HepG2 (cell line): ENCODE results near the gene ATRAID. TPM values are rescaled to one million over a fixed set of nuclear protein-coding genes. Genes with fewer than 3 reads are reported as not detected.

Source experiments
- ARNT2 ChIP-seq: sonication (generic); formaldehyde crosslinking; IDR thresholded peaks from 2 replicates; pipeline ENCODE4 v1.8.0; 2022; ENCODE audit warnings: mild to moderate bottlenecking, low read depth, missing genetic modification reagents, moderate library complexity
- BORCS8-MEF2B ChIP-seq: sonication (generic); formaldehyde crosslinking; IDR thresholded peaks from 2 replicates; pipeline ENCODE4 v1.8.0; 2022; ENCODE audit warnings: mild to moderate bottlenecking, missing genetic modification reagents
- CEBPG ChIP-seq: IDR thresholded peaks from 2 replicates; pipeline ENCODE4 v1.6.1; 2016
- HNRNPLL ChIP-seq: fragments of 200-400 bp; formaldehyde crosslinking; IDR thresholded peaks from 2 replicates; pipeline ENCODE4 v1.6.1; 2017; ENCODE audit warnings: mild to moderate bottlenecking, low read depth, low read length; ENCODE audit not compliant: poor library complexity, severe bottlenecking
- IRF2 ChIP-seq: IDR thresholded peaks from 2 replicates; pipeline ENCODE4 v1.6.1; 2018; ENCODE audit warnings: missing genetic modification reagents, missing compliant biosample characterization
- KLF12 ChIP-seq: sonication (generic); formaldehyde crosslinking; IDR thresholded peaks from 2 replicates; pipeline ENCODE4 v1.4.0; 2020; ENCODE audit warnings: missing genetic modification reagents, borderline replicate concordance
- KMT2B ChIP-seq: IDR thresholded peaks from 2 replicates; pipeline ENCODE4 v1.6.1; 2016; ENCODE audit warnings: missing genetic modification reagents, missing compliant biosample characterization
- MEIS2 ChIP-seq: sonication (generic); formaldehyde crosslinking; IDR thresholded peaks from 2 replicates; pipeline ENCODE4 v1.9.0; 2021; ENCODE audit warnings: mild to moderate bottlenecking, missing genetic modification reagents
- NCOA1 ChIP-seq: sonication (generic); formaldehyde crosslinking; IDR thresholded peaks from 2 replicates; pipeline ENCODE4 v1.9.0; 2021; ENCODE audit warnings: missing genetic modification reagents
- POLR2AphosphoS2 ChIP-seq: IDR thresholded peaks from 2 replicates; pipeline ENCODE4 v1.6.1; 2011; ENCODE audit warnings: low read depth, low read length, improper control_type of control experiment
- SP2 ChIP-seq: sonication (generic); formaldehyde crosslinking; IDR thresholded peaks from 2 replicates; pipeline ENCODE4 v1.5.1; 2020; ENCODE audit warnings: mild to moderate bottlenecking, missing genetic modification reagents
- TAF15 ChIP-seq: fragments of 200-400 bp; formaldehyde crosslinking; IDR thresholded peaks from one replicate; pipeline ENCODE4 v1.6.1; 2018; ENCODE audit warnings: mild to moderate bottlenecking, low read depth, low read length; ENCODE audit not compliant: poor library complexity, severe bottlenecking
- ZFP62 ChIP-seq: sonication (generic); formaldehyde crosslinking; IDR thresholded peaks from 2 replicates; pipeline ENCODE4 v1.4.0; 2020; ENCODE audit warnings: missing genetic modification reagents
- ZNF10 ChIP-seq: sonication (generic); formaldehyde crosslinking; IDR thresholded peaks from 2 replicates; pipeline ENCODE4 v1.4.0; 2020; ENCODE audit warnings: mild to moderate bottlenecking, low read depth, missing genetic modification reagents, borderline replicate concordance
- ZNF101 ChIP-seq: sonication (generic); formaldehyde crosslinking; IDR thresholded peaks from 2 replicates; pipeline ENCODE4 v1.4.0; 2020; ENCODE audit warnings: mild to moderate bottlenecking, low read depth, missing genetic modification reagents, borderline replicate concordance
- ZNF24 ChIP-seq: fragments of 450-650 bp; IDR thresholded peaks from 2 replicates; pipeline ENCODE4 v1.6.1; 2017; ENCODE audit warnings: antibody characterized with exemption, mild to moderate bottlenecking
- ZNF274 ChIP-seq: sonication (generic); formaldehyde crosslinking; IDR thresholded peaks from 2 replicates; pipeline ENCODE4 v1.5.1; 2020; ENCODE audit warnings: mild to moderate bottlenecking, missing genetic modification reagents
- ZNF282 ChIP-seq: fragments of 450-650 bp; IDR thresholded peaks from 2 replicates; pipeline ENCODE4 v1.6.1; 2018; ENCODE audit not compliant: partially characterized antibody
- ZNF326 ChIP-seq: sonication (generic); formaldehyde crosslinking; IDR thresholded peaks from 2 replicates; pipeline ENCODE4 v1.4.0; 2020; ENCODE audit warnings: missing genetic modification reagents, borderline replicate concordance
- ZNF605 ChIP-seq: sonication (generic); formaldehyde crosslinking; IDR thresholded peaks from 2 replicates; pipeline ENCODE4 v1.8.0; 2022; ENCODE audit warnings: mild to moderate bottlenecking, missing genetic modification reagents
- ZNF737 ChIP-seq: sonication (generic); formaldehyde crosslinking; IDR thresholded peaks from 2 replicates; pipeline ENCODE4 v1.5.0; 2020; ENCODE audit warnings: missing genetic modification reagents, mild to moderate bottlenecking, borderline replicate concordance
- polyA plus RNA-seq, 8 experiments: library from polyadenylated mRNA; depleted of rRNA in 3 of 8; stranded (reverse) in 7 of 8; unstranded in 1 of 8; fragments of >200 nt; fragmentation: Illumina TruSeq in 4 of 8; extraction: Trizol in 4 of 8; gene quantifications; 2 replicates each; pipeline versions ENCODE4 v1.2.1 to v1.2.3, GENCODE V29; 2011 to 2016; ENCODE audit warnings: low read depth in 4 of 8, missing spikeins in 1 of 8, mixed read lengths in 1 of 8; ENCODE audit not compliant: insufficient read depth in 1 of 8
- total RNA-seq, 5 experiments: library from RNA; depleted of rRNA; stranded (reverse); fragments of >200 nt; fragmentation: Illumina TruSeq; extraction: Trizol; gene quantifications; 2 replicates each; pipeline ENCODE4 v1.2.3, GENCODE V29; 2016; ENCODE audit warnings: low read depth in 1 of 5
- TF ChIP-seq, protein P1 (sequence below): sonication (generic); formaldehyde crosslinking; conservative IDR thresholded peaks from 2 replicates; pipeline ENCODE4 v1.8.1; 2023; ENCODE audit warnings: missing genetic modification reagents
- TF ChIP-seq, protein P2 (sequence below): sonication (generic); formaldehyde crosslinking; IDR thresholded peaks from 2 replicates; pipeline ENCODE4 v1.8.1; 2023; ENCODE audit warnings: missing genetic modification reagents, inconsistent platforms, borderline replicate concordance
- TF ChIP-seq, protein P3 (sequence below): IDR thresholded peaks from 2 replicates; pipeline ENCODE4 v1.6.1; 2016; ENCODE audit warnings: low read depth, missing genetic modification reagents, missing compliant biosample characterization

ATRAID gene
- total and polyA plus RNA-seq, 2 of the 13 experiments (the other 11 are each of a cell fraction or from before 2014, with no cell fraction given): 207 to 382 TPM

DNA sequence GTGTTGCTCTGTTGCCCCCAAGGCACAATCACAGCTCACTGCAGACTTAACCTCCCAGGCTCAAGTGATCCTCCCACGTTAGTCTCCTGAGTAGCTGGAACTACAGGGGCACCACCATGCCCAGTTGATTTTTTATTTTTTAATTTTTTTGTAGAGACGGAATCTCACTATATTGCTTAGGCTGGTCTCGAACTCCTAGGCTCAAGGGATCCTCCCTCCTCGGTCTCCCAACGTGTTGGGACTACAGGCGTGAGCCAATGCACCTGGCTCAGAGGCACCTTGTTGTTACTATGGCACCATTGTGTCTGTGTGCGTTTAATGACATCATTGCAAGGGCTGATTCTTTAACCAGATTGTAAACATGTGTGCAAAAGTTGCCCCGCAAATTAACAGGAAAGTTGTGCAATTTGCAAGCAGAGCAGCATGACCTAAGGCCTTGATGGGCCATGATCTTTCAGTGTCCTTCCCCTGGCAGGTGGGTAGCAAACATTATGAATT, 40.4 kb upstream of the ATRAID start (continued):
- TF ChIP-seq, protein P1, sequence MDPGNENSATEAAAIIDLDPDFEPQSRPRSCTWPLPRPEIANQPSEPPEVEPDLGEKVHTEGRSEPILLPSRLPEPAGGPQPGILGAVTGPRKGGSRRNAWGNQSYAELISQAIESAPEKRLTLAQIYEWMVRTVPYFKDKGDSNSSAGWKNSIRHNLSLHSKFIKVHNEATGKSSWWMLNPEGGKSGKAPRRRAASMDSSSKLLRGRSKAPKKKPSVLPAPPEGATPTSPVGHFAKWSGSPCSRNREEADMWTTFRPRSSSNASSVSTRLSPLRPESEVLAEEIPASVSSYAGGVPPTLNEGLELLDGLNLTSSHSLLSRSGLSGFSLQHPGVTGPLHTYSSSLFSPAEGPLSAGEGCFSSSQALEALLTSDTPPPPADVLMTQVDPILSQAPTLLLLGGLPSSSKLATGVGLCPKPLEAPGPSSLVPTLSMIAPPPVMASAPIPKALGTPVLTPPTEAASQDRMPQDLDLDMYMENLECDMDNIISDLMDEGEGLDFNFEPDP (CRISPR knock-in tag): no peak
- TF ChIP-seq BORCS8-MEF2B (CRISPR knock-in tag) (no peak), NCOA1 (CRISPR knock-in tag) (no peak), HNRNPLL (no peak), KLF12 (CRISPR knock-in tag) (no peak), ARNT2 (0 out of 2 replicates have a peak, but pooled peaks have one; percentile 28), ZNF326 (CRISPR knock-in tag) (no peak), ZNF605 (CRISPR knock-in tag) (peak; percentile 41; the same call in 1 of the 2 replicates), POLR2AphosphoS2 (no peak), KMT2B (peak; percentile 64), ZNF10 (CRISPR knock-in tag) (no peak), SP2 (no peak), ZNF24 (no peak), CEBPG (CRISPR knock-in tag) (peak; percentile 98), ZNF737 (CRISPR knock-in tag) (no peak), MEIS2 (CRISPR knock-in tag) (peak; percentile 94), ZNF274 (peak; percentile 34; the same call in 1 of the 2 replicates), ZNF101 (CRISPR knock-in tag) (no peak), ZFP62 (CRISPR knock-in tag) (no peak), TAF15 (no peak), IRF2 (peak; percentile 96), ZNF282 (no peak)
- TF ChIP-seq, protein P2, sequence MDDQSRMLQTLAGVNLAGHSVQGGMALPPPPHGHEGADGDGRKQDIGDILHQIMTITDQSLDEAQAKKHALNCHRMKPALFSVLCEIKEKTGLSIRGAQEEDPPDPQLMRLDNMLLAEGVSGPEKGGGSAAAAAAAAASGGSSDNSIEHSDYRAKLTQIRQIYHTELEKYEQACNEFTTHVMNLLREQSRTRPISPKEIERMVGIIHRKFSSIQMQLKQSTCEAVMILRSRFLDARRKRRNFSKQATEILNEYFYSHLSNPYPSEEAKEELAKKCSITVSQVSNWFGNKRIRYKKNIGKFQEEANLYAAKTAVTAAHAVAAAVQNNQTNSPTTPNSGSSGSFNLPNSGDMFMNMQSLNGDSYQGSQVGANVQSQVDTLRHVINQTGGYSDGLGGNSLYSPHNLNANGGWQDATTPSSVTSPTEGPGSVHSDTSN (CRISPR knock-in tag): no peak
- TF ChIP-seq, protein P3, sequence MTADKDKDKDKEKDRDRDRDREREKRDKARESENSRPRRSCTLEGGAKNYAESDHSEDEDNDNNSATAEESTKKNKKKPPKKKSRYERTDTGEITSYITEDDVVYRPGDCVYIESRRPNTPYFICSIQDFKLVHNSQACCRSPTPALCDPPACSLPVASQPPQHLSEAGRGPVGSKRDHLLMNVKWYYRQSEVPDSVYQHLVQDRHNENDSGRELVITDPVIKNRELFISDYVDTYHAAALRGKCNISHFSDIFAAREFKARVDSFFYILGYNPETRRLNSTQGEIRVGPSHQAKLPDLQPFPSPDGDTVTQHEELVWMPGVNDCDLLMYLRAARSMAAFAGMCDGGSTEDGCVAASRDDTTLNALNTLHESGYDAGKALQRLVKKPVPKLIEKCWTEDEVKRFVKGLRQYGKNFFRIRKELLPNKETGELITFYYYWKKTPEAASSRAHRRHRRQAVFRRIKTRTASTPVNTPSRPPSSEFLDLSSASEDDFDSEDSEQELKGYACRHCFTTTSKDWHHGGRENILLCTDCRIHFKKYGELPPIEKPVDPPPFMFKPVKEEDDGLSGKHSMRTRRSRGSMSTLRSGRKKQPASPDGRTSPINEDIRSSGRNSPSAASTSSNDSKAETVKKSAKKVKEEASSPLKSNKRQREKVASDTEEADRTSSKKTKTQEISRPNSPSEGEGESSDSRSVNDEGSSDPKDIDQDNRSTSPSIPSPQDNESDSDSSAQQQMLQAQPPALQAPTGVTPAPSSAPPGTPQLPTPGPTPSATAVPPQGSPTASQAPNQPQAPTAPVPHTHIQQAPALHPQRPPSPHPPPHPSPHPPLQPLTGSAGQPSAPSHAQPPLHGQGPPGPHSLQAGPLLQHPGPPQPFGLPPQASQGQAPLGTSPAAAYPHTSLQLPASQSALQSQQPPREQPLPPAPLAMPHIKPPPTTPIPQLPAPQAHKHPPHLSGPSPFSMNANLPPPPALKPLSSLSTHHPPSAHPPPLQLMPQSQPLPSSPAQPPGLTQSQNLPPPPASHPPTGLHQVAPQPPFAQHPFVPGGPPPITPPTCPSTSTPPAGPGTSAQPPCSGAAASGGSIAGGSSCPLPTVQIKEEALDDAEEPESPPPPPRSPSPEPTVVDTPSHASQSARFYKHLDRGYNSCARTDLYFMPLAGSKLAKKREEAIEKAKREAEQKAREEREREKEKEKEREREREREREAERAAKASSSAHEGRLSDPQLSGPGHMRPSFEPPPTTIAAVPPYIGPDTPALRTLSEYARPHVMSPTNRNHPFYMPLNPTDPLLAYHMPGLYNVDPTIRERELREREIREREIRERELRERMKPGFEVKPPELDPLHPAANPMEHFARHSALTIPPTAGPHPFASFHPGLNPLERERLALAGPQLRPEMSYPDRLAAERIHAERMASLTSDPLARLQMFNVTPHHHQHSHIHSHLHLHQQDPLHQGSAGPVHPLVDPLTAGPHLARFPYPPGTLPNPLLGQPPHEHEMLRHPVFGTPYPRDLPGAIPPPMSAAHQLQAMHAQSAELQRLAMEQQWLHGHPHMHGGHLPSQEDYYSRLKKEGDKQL (CRISPR knock-in tag): no peak; the same call in 1 of the 2 replicates
